Measurements from ENCODE around the gene GPC4. TPM values are rescaled to one million over a fixed set of nuclear protein-coding genes. Genes with fewer than 3 reads are reported as not detected.

Gene GPC4
- total RNA-seq, 1 donor from 2014 or later, result 69.0 TPM

- Mint-ChIP-seq H3K4me1 (ENCODE audit: unreplicated experiment) (peaks cover 55% of the 10 kb centered on the region), H3K27ac (no peak overlapping the region), H3K4me3 (no peak overlapping the region), H3K36me3 (no peaks in the 10 kb centered on the region), H3K27me3 (peaks cover 4% of the 10 kb centered on the region), H3K9me3 (no peaks in the 10 kb centered on the region)
- TF ChIP-seq CTCF (conservative IDR thresholded peaks at IDR 0.05), result no peak
- DNase-seq (ENCODE audit: extremely low spot score, unreplicated experiment), result no peak
These were observed 48.6 kb downstream of the GPC4 start for GRCh38 chrX:133366735-133367134.

GRCh38 chrX:133365871-133366611 lies 49.2 kb downstream of the GPC4 start:
- Mint-ChIP-seq H3K27me3 (peaks cover 4% of the 10 kb centered on the region), H3K4me1 (ENCODE audit: unreplicated experiment) (peaks cover 51% of the 10 kb centered on the region), H3K27ac (no peak overlapping the region), H3K36me3 (peaks cover 5% of the 10 kb centered on the region), H3K9me3 (no peaks in the 10 kb centered on the region), H3K4me3 (no peak overlapping the region)
- TF ChIP-seq CTCF (conservative IDR thresholded peaks at IDR 0.05), result no peak
- no peak for DNase-seq (ENCODE audit: extremely low spot score, unreplicated experiment)

- peaks cover 6% of the 10 kb centered on the region for H3K36me3 Mint-ChIP-seq
- H3K27ac Mint-ChIP-seq, result no peak overlapping the region
- H3K4me3 Mint-ChIP-seq, result no peak overlapping the region
- H3K4me1 Mint-ChIP-seq (ENCODE audit: unreplicated experiment), result peaks cover 47% of the 10 kb centered on the region
- peaks cover 4% of the 10 kb centered on the region for H3K27me3 Mint-ChIP-seq
- DNase-seq (ENCODE audit: extremely low spot score, unreplicated experiment), result no peak
- TF ChIP-seq CTCF (conservative IDR thresholded peaks at IDR 0.05), result no peak
- H3K9me3 Mint-ChIP-seq, result no peaks in the 10 kb centered on the region
These were observed 50.4 kb downstream of the GPC4 start for GRCh38 chrX:133364865-133365264.

GRCh38 chrX:133364196-133364595 lies 51.1 kb downstream of the GPC4 start:
- Mint-ChIP-seq H3K27ac (no peak overlapping the region), H3K4me3 (no peak overlapping the region), H3K9me3 (no peaks in the 10 kb centered on the region), H3K4me1 (ENCODE audit: unreplicated experiment) (peaks cover 47% of the 10 kb centered on the region), H3K27me3 (peaks cover 4% of the 10 kb centered on the region), H3K36me3 (peaks cover 6% of the 10 kb centered on the region)
- no peak for DNase-seq (ENCODE audit: extremely low spot score, unreplicated experiment)
- TF ChIP-seq CTCF (conservative IDR thresholded peaks at IDR 0.05), result no peak

GRCh38 chrX:133362538-133362937 lies 52.8 kb downstream of the GPC4 start:
- H3K4me3 Mint-ChIP-seq, result no peak overlapping the region
- no peak overlapping the region for H3K27ac Mint-ChIP-seq
- TF ChIP-seq CTCF (conservative IDR thresholded peaks at IDR 0.05), result no peak

More at GRCh38 chrX:133362538-133362937, 52.8 kb downstream of the GPC4 start:
- H3K9me3 Mint-ChIP-seq, result no peaks in the 10 kb centered on the region
- DNase-seq (ENCODE audit: extremely low spot score, unreplicated experiment), result no peak
- peaks cover 10% of the 10 kb centered on the region for H3K36me3 Mint-ChIP-seq
- H3K27me3 Mint-ChIP-seq, result peaks cover 4% of the 10 kb centered on the region
- peaks cover 51% of the 10 kb centered on the region for H3K4me1 Mint-ChIP-seq (ENCODE audit: unreplicated experiment)
